Lung (tissue), 12 donors: Measurements from ENCODE around the gene ROBO1. TPM values are rescaled to one million over a fixed set of nuclear protein-coding genes. Genes with fewer than 3 reads are reported as not detected.

ENCODE experiments used
- ATAC-seq: fragments of 200-7000 bp; cut with Tn5 transposase; one replicate; pipeline ENCODE4 v1.9.1; 2020; ENCODE audit warnings: moderate number of reproducible peaks; ENCODE audit not compliant: insufficient read depth, low FRiP score
- DNase-seq, 3 donors: peaks; one replicate each; pipeline ENCODE4 v3.0.0-alpha.2; 2013 to 2017
- H3K27ac ChIP-seq, 2 donors: one replicate each; pipeline ENCODE4 v1.5.1; 2013; ENCODE audit warnings: mild to moderate bottlenecking in 2 of 2, moderate library complexity in 2 of 2, control low read depth in 1 of 2, inconsistent platforms in 1 of 2, low read depth in 1 of 2, low read length in 1 of 2
- H3K27me3 ChIP-seq, 3 donors: one replicate each; pipeline ENCODE4 v1.5.1; 2013; ENCODE audit warnings: low read length in 2 of 3; ENCODE audit not compliant: control insufficient read depth in 3 of 3, insufficient read depth in 3 of 3
- H3K36me3 ChIP-seq, 4 donors: one replicate each; pipeline ENCODE4 v1.5.1; 2013; ENCODE audit warnings: low read length in 4 of 4, mild to moderate bottlenecking in 1 of 4, moderate library complexity in 1 of 4; ENCODE audit not compliant: control insufficient read depth in 4 of 4, insufficient read depth in 4 of 4
- H3K4me1 ChIP-seq, 5 donors: one replicate each; pipeline ENCODE4 v1.5.1; 2013; ENCODE audit warnings: low read length in 5 of 5, mild to moderate bottlenecking in 2 of 5, moderate library complexity in 1 of 5; ENCODE audit not compliant: control insufficient read depth in 5 of 5, insufficient read depth in 5 of 5
- H3K4me3 ChIP-seq: one replicate; pipeline ENCODE4 v1.5.1; 2013; ENCODE audit warnings: mild to moderate bottlenecking, control low read depth, moderate library complexity
- H3K9ac ChIP-seq, 2 donors: one replicate each; pipeline ENCODE4 v1.5.1; 2013; ENCODE audit warnings: low read length in 2 of 2, control low read depth in 1 of 2; ENCODE audit not compliant: insufficient read depth in 1 of 2
- H3K9me3 ChIP-seq, 4 donors: one replicate each; pipeline ENCODE4 v1.5.1; 2013; ENCODE audit warnings: low read length in 3 of 4, mild to moderate bottlenecking in 1 of 4, moderate library complexity in 1 of 4; ENCODE audit not compliant: control insufficient read depth in 4 of 4, insufficient read depth in 3 of 4
- WGBS, 2 donors: extraction: QIAGEN DNeasy Blood & Tissue Kit; methylation state at CpG; one replicate each; pipeline ENCODE4 v1.1.7; 2013; 5-methylcytosine and 5-hydroxymethylcytosine counted together
- polyA plus RNA-seq, 2 donors: library from polyadenylated mRNA; stranded (reverse); fragments of 200-250 nt; gene quantifications; one replicate each; pipeline ENCODE4 v1.2.1, GENCODE V29; 2013
- total RNA-seq, 2 donors: library from RNA; depleted of rRNA in 1 of 2; stranded (reverse); fragments of >200 nt in 1 of 2; gene quantifications; one replicate each; pipeline ENCODE4 v1.2.1, GENCODE V29; 2014 to 2021
- TF ChIP-seq, protein P1 (sequence below): IDR thresholded peaks from 2 replicates; pipeline ENCODE4 v1.5.1; 2012; ENCODE audit warnings: mild to moderate bottlenecking; ENCODE audit errors: control extremely low read depth, extremely low read depth
- donor health status: control.
- donor health status: control.
- donor health status: Bipolar disorder and iron deficiency.
- donor health status: healthy.
- donor health status: DM: yes; HTN: yes; CAD: no.

ROBO1 gene
- total and polyA plus RNA-seq, 4 donors, result 2.6 to 72.6 (median 15.7) TPM

DNA sequence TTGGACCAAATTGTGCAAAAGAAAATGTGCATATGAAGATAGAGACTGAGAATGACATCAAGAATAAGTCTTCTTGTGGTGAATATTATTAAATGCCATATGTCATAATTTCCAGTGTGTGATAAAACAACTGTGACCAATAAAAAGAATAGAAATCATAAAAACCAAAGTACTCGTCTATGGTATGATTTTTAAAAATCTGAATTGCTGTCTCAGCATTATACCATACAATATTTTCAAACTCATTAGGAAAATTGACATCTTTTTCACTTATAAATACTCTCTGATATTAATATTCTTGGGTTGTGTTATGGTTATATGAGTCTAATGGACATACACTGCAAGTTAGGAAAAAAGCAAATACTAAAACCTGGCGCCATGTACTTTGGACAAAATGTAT, 279.4 kb downstream of the ROBO1 start:
- H3K27ac ChIP-seq, result no peak overlapping the region
- TF ChIP-seq, protein P1, sequence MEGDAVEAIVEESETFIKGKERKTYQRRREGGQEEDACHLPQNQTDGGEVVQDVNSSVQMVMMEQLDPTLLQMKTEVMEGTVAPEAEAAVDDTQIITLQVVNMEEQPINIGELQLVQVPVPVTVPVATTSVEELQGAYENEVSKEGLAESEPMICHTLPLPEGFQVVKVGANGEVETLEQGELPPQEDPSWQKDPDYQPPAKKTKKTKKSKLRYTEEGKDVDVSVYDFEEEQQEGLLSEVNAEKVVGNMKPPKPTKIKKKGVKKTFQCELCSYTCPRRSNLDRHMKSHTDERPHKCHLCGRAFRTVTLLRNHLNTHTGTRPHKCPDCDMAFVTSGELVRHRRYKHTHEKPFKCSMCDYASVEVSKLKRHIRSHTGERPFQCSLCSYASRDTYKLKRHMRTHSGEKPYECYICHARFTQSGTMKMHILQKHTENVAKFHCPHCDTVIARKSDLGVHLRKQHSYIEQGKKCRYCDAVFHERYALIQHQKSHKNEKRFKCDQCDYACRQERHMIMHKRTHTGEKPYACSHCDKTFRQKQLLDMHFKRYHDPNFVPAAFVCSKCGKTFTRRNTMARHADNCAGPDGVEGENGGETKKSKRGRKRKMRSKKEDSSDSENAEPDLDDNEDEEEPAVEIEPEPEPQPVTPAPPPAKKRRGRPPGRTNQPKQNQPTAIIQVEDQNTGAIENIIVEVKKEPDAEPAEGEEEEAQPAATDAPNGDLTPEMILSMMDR, result no peak
- no peaks in the 10 kb centered on the region for H3K36me3 ChIP-seq
- H3K4me1 ChIP-seq, result peaks cover 0 to 20% (median 0%) of the 10 kb centered on the region in 5 donors
- 89 to 90% methylated on average over 2 of the region's 2 CpGs for WGBS, 2 donors
- no peak overlapping the region for H3K9ac ChIP-seq
- ATAC-seq (no peak), DNase-seq (no peak)
- no peak overlapping the region for H3K4me3 ChIP-seq
- no peaks in the 10 kb centered on the region for H3K9me3 ChIP-seq
- no peaks in the 10 kb centered on the region for H3K27me3 ChIP-seq

DNA sequence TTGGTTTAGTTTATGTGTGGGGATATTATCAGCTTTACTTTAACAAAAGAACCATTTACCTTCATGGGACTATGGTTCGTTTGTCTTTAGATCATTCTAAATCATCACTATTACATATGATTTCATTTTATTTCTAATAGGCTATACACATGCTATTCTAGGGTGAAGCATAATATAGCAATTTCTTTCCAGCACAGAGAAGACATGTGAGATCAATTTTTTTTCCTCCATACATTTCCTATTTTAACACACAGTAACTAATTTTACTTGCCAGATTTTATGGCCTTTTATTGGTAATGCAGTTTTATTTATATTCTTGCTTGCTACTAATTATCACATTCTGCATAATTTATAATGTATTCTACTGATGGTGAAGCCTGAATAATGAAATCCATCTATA, 287.1 kb downstream of the ROBO1 start:
- no peak overlapping the region for H3K9ac ChIP-seq
- no peaks in the 10 kb centered on the region for H3K9me3 ChIP-seq
- WGBS, 2 donors, result 61 to 75% methylated on average over 1 of the region's 1 CpG
- no peaks in the 10 kb centered on the region for H3K27me3 ChIP-seq
- H3K4me3 ChIP-seq, result no peak overlapping the region
- ATAC-seq (no peak), DNase-seq (no peak)
- no peak overlapping the region for H3K27ac ChIP-seq
- H3K4me1 ChIP-seq, result no peaks in the 10 kb centered on the region
- TF ChIP-seq, protein P1, result no peak
- no peaks in the 10 kb centered on the region for H3K36me3 ChIP-seq

DNA sequence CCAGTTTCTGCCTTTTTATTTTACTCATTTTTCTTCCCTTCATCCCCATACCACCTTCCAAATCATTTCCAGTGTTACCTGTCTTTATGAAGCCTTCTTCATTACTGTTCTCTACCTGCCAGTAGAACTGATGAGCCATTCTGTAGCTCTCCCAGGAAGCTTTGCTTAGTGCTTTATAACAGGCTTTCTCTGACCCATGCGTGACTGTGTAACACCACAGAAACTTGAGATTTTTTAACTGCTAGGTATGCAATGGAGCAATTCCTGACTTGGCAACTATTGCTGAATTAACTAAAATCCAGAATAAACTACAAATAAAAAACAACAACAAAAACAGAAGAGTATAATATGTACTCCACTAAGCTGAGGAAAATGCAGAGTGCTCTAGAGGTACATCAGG, 289.2 kb downstream of the ROBO1 start:
- no peaks in the 10 kb centered on the region for H3K4me1 ChIP-seq
- no peak overlapping the region for H3K9ac ChIP-seq
- no peak for DNase-seq
- ATAC-seq, result no peak
- no peaks in the 10 kb centered on the region for H3K36me3 ChIP-seq
- TF ChIP-seq, protein P1, result no peak
- WGBS, 2 donors, result 77 to 91% methylated on average over 1 of the region's 1 CpG
- H3K4me3 ChIP-seq, result no peak overlapping the region
- H3K27me3 ChIP-seq, result no peaks in the 10 kb centered on the region
- H3K27ac ChIP-seq, result no peak overlapping the region
- H3K9me3 ChIP-seq, result no peaks in the 10 kb centered on the region

DNA sequence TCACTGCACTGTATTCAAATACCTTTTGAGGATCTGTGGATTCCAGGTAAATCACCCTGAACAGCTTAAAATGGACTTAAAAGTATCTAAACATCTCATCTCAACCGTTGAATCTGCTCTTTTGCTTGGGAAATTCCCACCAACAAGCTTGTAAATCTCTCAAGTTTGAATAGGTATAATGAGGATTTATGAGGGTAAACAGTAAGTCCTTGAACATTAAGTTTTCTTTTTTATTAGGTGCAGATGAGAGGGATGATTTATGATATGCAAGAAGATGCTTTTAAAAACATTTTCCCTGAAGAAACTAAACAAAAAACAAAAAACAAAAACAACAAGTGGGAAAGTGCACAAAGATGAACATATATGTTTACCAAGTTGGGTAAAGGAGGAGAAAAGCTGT, 290.6 kb downstream of the ROBO1 start:
- H3K36me3 ChIP-seq, result no peaks in the 10 kb centered on the region
- 34% methylated on average over 1 of the region's 1 CpG for WGBS, 2 donors
- no peak overlapping the region for H3K9ac ChIP-seq
- DNase-seq, result no peak
- no peak for ATAC-seq
- H3K4me3 ChIP-seq, result no peak overlapping the region
- no peaks in the 10 kb centered on the region for H3K9me3 ChIP-seq
- no peaks in the 10 kb centered on the region for H3K27me3 ChIP-seq
- no peaks in the 10 kb centered on the region for H3K4me1 ChIP-seq
- TF ChIP-seq, protein P1, result no peak
- no peak overlapping the region for H3K27ac ChIP-seq
